ENCODE results near the gene AGAP2.

The AGAP2 gene

DNA sequence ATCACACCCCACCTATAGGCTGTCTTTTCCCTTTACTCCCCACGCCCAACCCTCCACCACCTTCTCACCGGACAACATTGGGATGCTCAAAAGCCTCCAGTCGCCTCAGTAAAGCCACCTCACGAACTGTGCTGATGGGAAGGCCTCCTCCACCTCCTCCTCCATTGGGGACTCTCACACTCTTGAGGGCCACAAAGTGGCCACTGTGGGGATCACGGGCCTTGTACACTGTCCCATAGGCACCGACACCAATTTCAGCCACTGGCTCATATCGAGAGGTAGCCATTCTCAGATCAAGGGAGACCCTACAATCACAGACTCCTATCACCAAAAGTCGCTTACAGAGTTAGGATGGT is 12.9 kb upstream of the AGAP2 start:
- peak overlapping the region; percentile 93 to 97 for H3K4me3 Mint-ChIP-seq
- peaks cover 75% of the 10 kb centered on the region for H3K4me1 Mint-ChIP-seq
- ATAC-seq (no peak), DNase-seq (no peak)
- peak overlapping the region; percentile 97 to 98 for H3K27ac Mint-ChIP-seq
- H3K27me3 Mint-ChIP-seq, result no peaks in the 10 kb centered on the region
- no peaks in the 10 kb centered on the region for H3K9me3 Mint-ChIP-seq

DNA sequence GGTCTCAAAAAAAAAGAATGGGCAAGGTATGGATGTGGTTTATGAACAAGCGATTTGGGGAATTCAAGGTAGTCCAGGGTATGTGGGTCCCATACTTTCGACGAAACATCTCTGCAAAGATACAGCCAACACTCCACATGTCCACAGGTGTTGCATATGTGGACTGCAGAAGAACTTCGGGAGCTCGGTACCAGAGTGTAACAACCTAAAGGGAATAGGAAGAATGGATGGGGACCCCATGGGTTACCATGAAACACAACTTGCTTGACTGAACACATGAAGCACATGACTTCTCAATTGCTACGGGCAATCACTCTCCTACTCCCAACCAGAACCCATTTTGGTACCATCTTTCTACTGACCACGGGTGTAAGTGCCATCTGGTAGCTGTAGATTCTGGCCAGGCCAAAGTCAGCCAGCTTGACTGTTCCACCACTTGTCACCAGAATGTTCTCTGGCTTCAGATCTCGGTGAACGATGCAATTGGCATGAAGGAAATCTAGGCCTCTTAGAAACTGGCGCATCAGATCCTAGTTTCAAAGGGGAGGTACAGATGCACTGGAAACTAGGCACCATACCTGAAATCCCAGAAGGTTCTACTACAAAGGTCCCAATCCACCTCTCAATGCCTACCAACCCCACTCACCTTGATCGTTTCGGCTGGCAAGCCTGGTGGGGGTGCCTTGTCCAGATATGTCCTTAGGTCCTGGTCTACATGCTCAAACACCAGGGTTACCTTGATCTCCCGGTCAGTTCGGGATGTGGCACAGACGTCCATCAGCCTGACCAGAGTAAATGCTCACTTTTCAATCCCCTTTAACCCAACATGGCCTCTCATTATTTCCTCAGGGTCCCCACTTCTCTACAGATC is 12.3 kb upstream of the AGAP2 start:
- H3K4me1 Mint-ChIP-seq, result peaks cover 77% of the 10 kb centered on the region

DNA sequence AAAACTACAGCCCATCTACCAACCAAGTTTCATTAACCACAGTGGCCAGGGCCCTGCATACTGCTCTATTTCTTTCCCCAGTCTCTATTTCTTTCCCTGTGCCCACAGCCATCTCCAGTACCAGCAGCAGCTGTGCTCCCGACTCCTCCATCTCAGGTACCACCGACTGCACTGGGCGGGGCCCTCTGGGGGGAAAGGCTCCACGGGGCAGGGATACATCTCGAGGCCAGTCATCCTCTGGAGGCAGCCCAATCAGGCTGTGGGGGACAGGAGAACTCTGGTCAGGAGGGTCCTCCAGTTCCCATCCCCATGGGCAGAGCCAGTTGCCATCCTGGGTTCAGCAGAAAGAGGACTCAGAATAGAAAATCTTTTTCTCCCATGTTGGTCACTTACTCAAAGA is 10.5 kb upstream of the AGAP2 start:
- ATAC-seq (no peak), DNase-seq (no peak)
- H3K27me3 Mint-ChIP-seq, result no peaks in the 10 kb centered on the region
- no peak overlapping the region for H3K4me3 Mint-ChIP-seq
- H3K9me3 Mint-ChIP-seq, result no peaks in the 10 kb centered on the region
- peaks cover 85% of the 10 kb centered on the region for H3K4me1 Mint-ChIP-seq
- H3K27ac Mint-ChIP-seq, result peak overlapping the region in 1 of 2 donors; percentile 31

More for the DNA sequence above, 12.3 kb upstream of the AGAP2 start:
- no peaks in the 10 kb centered on the region for H3K9me3 Mint-ChIP-seq
- DNase-seq (no peak), ATAC-seq (no peak)
- H3K27ac Mint-ChIP-seq, result peak overlapping the region; percentile 97 to 98
- H3K4me3 Mint-ChIP-seq, result peak overlapping the region; percentile 93 to 97
- H3K27me3 Mint-ChIP-seq, result no peaks in the 10 kb centered on the region

DNA sequence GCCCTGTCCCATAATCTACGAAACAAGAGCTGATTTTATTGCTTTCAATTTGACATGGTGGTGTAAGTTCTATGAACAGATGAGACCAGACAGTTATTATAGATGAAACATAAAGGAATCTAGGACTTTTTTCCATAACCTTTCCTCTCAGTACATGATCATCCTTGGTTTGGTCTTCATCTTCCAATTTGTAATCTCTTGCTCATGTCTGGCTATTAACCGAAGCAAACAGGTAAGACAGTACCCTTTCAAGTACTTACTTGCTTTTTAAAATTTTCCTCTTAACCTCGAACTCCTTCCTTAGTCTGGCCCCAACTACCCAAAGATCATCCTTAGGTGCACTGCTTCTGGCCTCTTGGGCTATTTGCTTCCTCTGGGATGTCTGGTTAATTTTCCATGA is 7.5 kb upstream of the AGAP2 start:
- H3K4me1 Mint-ChIP-seq, result peaks cover 77% of the 10 kb centered on the region
- H3K27ac Mint-ChIP-seq, result peak overlapping the region; percentile 52 to 99
- ATAC-seq (no peak), DNase-seq (no peak)
- no peaks in the 10 kb centered on the region for H3K27me3 Mint-ChIP-seq
- H3K4me3 Mint-ChIP-seq, result peak overlapping the region; percentile 92 to 99
- H3K9me3 Mint-ChIP-seq, result no peaks in the 10 kb centered on the region

DNA sequence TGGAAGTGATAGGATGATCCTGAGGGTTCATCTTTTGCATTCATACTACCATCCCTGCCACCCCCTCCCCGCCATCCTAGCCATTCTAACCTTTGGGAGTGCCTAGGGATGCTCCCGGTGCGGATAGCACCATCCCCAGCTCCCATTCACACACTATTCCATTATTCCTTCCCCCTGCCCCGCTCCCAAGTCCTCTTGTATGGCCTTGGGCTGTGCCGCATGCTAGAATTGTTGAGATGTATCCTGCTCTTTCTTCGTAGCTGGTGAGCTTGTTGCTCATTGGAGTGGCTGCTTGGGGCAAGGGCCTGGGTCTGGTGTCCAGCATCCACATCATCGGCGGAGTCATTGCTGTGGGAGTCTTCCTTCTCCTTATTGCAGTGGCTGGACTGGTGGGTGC is 6.9 kb upstream of the AGAP2 start:
- Mint-ChIP-seq H3K4me3 (peak overlapping the region; percentile 92 to 99), H3K4me1 (peaks cover 77% of the 10 kb centered on the region), H3K27ac (peak overlapping the region; percentile 96 to 99), H3K27me3 (no peaks in the 10 kb centered on the region), H3K9me3 (no peaks in the 10 kb centered on the region)
- DNase-seq, result no peak
- no peak for ATAC-seq

DNA sequence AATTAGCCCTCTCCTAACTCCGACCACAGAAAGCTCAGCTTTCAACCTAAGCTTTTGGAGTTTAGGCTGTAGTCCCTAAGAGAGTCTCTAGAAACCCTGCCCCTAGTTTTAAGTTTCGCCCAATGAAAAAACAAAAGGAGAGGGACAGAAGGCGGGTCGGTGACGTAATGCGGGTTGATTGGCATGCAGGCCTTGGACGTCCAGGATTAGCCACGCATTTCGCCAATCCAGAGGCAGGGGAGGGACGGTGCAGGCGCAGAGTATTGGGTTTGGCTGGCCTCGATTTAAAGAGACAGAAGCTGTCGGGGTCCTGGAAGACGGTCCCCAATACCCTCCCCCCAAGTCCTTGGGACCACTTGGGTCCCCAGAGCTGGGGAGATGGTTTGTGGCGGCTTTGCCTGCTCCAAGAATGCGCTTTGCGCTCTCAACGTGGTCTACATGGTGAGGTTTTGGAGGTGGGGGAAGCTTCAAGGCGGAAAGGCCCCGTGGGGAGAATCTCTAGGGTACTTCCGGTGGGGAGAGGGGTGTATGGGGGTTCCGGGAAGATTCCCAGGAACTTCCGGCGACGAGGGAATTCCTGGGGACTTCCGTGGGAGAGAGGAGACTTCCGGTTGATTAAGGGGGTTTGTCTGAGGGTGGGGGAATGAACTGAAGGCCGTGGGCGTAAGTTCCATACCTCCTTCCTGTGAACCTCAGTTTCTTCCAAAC is 6.4 kb upstream of the AGAP2 start, which contains the start of gene TSPAN31:
TSPAN31 (plus strand) TSS at position 263 of the 708 bp plus-strand sequence; CDS start at position 379, 116 bp downstream.
- Mint-ChIP-seq H3K4me3 (peak within 1 kb of the TSS; percentile 92 to 99), H3K27me3 (no peaks in the 10 kb centered on the region), H3K9me3 (no peaks in the 10 kb centered on the region), H3K27ac (peak within 1 kb of the TSS; percentile 96 to 99), H3K4me1 (peaks cover 78% of the 10 kb centered on the region)
- peak; percentile 91 to 94 for DNase-seq
- peak; percentile 86 for ATAC-seq

DNA sequence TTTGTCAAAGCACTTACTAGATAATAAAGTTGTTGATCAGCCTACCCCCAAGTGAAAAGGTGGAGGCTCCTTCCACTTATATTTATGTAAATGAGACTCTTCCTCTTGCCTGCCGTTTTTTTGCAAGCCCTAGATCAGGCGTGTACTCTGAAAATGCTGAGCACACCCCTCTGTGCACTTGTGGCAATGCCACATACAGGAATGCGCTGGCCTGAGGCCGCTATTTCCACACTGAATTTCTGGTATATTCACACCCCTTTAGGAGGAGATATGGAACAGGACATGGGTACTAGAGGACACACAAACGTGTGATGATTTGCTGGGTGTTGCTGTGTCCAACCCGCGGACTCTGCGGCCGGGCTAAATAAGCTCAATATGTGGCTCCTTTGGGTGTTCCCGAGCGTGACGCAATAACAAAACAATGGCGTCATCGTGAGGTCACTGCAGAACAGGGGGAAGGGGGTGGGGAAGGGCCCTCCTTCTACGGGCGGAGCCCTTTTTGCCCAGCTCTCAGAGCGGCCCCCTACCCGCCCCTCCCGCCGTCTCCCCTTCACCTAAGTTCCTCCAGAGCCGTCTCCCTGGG is 5.7 kb upstream of the AGAP2 start:
- peaks cover 80% of the 10 kb centered on the region for H3K4me1 Mint-ChIP-seq
- peak; percentile 72 to 84 for DNase-seq
- peak overlapping the region; percentile 92 to 99 for H3K4me3 Mint-ChIP-seq
- no peaks in the 10 kb centered on the region for H3K27me3 Mint-ChIP-seq
- ATAC-seq, result peak; percentile 72
- no peaks in the 10 kb centered on the region for H3K9me3 Mint-ChIP-seq
- H3K27ac Mint-ChIP-seq, result peak overlapping the region; percentile 96 to 99

DNA sequence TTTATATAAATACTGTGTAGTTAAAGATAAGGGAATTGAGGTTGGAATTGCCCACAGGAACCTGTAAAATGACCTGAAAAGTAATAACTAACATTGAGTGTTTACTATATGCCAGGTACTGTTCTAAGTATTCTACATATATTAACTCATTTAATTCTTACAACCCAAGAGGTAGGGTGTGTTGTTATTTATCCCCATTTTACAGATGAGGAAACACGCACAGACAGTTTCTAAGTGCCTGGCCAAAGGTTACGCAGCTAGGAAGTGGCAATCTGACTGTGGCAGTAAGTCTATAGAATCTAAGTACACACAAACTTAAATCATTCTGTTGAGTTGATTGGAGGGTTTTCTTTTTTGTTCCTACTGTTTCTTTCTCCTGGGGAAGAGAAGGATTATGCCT is 5.2 kb upstream of the AGAP2 start:
- DNase-seq, result no peak
- Mint-ChIP-seq H3K27me3 (no peaks in the 10 kb centered on the region), H3K9me3 (no peaks in the 10 kb centered on the region), H3K4me1 (peaks cover 80% of the 10 kb centered on the region), H3K4me3 (peak overlapping the region; percentile 92 to 99), H3K27ac (peak overlapping the region in 1 of 2 donors; percentile 96)
- no peak for ATAC-seq

DNA sequence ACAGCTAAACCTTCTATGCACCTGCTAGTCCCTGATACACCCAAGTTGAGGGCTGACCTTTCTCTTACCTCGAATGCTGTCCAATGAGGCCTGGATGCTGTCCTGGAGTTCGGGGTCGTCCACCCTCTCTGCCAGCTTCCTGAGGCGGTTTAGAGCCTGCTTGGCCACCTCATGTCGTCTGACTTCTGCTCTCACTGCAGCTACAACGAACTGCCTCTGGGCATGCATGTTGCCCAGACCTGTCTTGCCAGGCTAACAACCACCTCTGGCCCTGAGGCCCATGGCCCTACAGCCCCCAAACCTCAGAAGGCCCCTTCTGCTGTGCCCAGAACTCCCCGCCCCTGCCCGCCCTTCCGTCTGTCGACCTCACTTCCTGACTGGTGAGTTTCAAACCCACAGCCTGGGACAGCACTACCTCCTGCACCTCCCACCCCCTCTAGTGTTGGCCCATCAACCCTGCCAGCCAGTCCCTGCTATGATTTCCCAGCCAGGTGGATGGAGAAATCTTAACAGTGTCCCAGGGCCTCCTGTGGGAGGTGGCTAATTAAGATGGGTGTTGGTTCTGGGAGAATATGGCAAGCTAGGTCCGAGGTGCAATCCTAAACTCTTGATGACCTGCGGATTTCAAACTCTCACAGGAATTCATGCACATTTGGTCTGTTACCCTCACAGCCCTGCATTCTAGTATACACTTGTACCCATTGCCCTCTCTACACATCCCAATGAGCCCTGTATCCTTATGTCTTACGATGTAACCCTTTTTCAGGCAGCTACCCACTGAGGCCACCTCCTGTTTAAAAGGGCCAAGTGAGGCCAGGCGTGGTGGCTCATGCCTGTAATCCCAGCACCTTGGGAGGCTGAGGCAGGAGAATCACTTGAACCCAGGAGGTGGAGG is 3.5 kb upstream of the AGAP2 start:
- Mint-ChIP-seq H3K27ac (peak overlapping the region; percentile 75 to 84), H3K4me1 (peaks cover 69% of the 10 kb centered on the region), H3K4me3 (peak overlapping the region; percentile 83 to 87), H3K27me3 (no peaks in the 10 kb centered on the region), H3K9me3 (no peaks in the 10 kb centered on the region)
- DNase-seq, result peak; percentile 67 to 81
- peak; percentile 73 for ATAC-seq

DNA sequence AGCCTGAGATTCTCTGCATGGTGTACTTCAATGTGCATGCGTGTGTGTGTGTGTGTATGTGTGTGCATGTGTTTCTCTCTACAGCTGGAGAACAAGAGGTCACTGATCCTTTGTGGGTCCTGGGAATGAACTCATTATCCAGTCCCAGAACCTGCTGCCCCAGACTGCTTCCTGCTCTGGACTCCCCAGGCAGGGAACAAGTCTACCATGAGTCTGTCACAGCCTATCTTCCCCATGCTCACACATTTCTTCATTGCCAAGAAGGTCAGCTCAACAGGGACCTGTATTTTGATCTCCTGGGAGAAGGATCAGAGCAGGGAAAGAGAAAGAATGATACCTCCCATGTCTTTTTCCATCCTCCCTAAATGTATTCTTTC is 2.9 kb upstream of the AGAP2 start:
- ATAC-seq (no peak), DNase-seq (no peak)
- peaks cover 70% of the 10 kb centered on the region for H3K4me1 Mint-ChIP-seq
- no peaks in the 10 kb centered on the region for H3K27me3 Mint-ChIP-seq
- peak overlapping the region; percentile 83 to 87 for H3K4me3 Mint-ChIP-seq
- H3K27ac Mint-ChIP-seq, result peak overlapping the region; percentile 75 to 93
- H3K9me3 Mint-ChIP-seq, result no peaks in the 10 kb centered on the region

DNA sequence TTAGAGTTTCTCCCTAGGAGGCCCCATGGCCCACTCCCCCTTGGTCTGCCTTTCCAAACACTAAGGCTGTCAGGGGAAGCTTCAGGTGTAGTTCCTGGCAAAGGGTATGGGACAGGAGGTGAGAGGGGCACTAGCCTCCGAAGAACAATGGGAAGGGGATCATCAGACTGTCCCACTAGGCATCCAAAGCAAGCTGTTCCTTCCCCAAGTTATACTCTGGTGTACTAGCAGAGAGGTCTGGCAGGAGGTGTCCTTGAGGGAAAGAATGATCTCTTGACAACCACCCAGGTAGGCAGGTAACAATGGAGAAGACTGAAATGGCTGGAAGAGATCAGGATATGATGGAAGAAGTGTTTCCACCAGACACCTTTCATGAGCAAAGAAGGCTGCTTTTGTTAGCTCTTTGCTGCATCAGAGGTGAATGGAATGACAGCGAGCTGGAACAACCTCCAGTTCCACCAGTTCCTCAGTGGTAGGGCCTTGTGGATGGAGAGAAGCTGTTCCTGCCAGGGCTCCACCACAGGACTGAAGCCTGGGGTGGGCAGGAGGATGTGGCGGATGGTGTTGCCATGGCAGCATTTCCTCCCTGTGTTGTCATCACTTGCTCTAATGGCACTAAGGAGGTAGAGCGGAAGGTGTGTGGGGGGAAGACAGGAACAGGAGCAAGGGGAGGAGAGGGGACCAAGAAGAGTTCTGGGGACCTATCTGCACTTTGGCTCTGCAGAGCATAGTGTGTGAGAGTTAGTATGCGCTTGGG is 2.3 kb upstream of the AGAP2 start:
- Mint-ChIP-seq H3K9me3 (no peaks in the 10 kb centered on the region), H3K4me3 (peak overlapping the region; percentile 83 to 87), H3K27ac (peak overlapping the region; percentile 75 to 93), H3K27me3 (no peaks in the 10 kb centered on the region), H3K4me1 (peaks cover 67% of the 10 kb centered on the region)
- peak; percentile 73 for ATAC-seq
- DNase-seq, result peak; percentile 57 to 82

DNA sequence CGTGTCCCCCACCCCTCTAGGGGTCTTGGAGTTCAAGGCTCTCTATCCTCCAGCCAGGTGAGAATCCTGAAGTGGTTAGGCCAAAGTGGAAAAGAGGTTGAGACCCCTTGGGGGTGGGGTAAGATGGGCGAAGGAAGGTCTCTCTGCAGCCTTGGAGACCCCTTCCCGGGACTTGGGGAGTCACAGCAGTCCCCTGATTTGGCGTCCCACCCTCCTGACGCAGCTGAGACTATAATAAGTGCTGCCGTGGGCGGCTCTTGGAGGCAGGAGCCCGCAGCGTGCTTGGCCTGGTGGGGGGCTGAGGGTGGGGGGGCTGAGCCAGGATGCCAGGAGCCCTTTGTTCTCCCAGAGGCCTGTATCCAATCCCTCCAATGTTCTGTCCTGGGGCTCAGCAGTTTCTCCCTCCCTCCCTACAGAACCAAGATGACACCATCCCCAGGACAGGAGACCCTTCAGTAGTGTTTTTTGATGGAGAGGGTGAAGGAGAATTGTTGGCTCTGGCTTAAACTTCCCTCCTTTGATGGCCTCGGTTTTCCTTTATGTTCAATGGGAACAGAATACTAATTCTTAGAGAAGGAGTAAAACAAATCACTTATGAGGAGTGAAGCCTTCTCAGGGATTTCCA is 1.5 kb upstream of the AGAP2 start:
- no peak for ATAC-seq
- Mint-ChIP-seq H3K4me1 (peaks cover 61% of the 10 kb centered on the region), H3K27me3 (no peaks in the 10 kb centered on the region), H3K4me3 (peak overlapping the region; percentile 67 to 83), H3K27ac (peak overlapping the region; percentile 75 to 83), H3K9me3 (no peaks in the 10 kb centered on the region)
- no peak for DNase-seq

DNA sequence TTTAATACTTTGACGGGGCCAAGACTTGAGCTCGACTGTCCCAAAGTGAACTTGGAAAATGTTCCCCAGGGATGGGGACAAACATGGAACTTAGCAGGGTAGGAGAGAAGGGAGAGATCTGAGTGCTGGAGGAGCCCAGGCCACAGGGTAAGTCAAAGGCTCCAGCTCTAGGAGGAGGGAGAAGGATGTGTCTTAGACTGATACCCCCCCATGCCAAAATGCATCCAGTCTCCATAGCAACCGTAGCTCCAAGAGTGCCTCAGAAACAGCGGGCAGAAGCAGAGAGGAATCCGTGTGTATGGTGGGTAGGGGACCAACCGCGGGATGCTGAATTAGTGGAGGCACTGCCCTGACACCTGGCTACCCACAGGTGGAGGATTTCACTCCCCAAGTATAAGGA is 845 bp upstream of the AGAP2 start:
- DNase-seq (no peak), ATAC-seq (no peak)
- Mint-ChIP-seq H3K4me1 (peaks cover 59% of the 10 kb centered on the region), H3K4me3 (peak overlapping the region; percentile 45 to 67), H3K27ac (peak overlapping the region; percentile 76 to 83), H3K27me3 (no peaks in the 10 kb centered on the region), H3K9me3 (no peaks in the 10 kb centered on the region)

All from stimulated activated naive CD8-positive, alpha-beta T cell treated with anti-CD3 and anti-CD28 coated beads, Interleukin-15, amount 100 ng/mL, for 72 hours (primary cell).